GM21723 (cell line): ENCODE measurements around the gene LHFPL2.
"Not testable (repeated sequence)": the region's sequence is repeated elsewhere in the genome, so short reads cannot be mapped to it uniquely, and the experiment has no call there.

Experiments used
- ATAC-seq: cut with Tn5 transposase; IDR thresholded peaks from one replicate; pipeline ENCODE4 v1.9.1; 2021; ENCODE audit warnings: mild to moderate bottlenecking, moderate library complexity; ENCODE audit not compliant: unreplicated experiment

LHFPL2 gene

DNA sequence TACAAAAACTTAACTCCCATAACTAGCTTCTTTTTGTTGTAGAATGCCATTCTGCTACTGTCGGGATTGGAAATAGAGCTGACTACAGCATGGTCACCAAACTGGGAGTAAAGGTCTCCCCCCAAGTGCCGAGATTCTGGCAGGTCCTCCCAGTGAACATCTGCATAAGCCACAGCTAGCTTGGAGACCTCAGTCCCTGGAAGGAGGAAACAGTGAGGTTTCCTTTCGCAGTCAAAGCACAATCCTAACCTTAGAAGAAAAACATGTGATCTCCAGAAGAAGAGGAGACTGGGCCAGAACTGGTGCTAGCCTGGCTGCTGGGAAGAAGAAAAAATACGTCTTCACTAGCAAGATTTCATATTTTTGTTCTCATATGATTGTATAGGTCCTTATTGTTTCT is 160.7 kb downstream of the LHFPL2 start:
- no peak for ATAC-seq

DNA sequence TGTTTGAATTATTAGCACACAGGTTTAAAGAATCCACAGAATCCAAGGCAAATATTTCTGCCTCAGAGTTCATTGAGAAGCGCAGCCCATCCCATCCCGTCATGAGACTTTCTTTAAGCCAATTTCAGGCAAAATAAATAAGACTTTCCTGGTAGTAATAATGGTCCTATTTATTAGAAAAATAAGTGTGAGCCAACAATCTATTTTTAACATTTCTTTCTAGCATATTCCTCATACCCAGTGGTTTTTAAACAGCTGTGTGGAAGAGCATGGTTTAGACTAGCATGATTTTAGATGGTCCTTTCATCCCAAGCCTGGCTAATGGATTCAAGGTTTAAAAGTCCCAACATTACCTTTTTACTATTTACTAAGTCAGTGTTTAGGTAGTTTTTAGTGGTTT is 162.4 kb downstream of the LHFPL2 start:
- no peak for ATAC-seq

DNA sequence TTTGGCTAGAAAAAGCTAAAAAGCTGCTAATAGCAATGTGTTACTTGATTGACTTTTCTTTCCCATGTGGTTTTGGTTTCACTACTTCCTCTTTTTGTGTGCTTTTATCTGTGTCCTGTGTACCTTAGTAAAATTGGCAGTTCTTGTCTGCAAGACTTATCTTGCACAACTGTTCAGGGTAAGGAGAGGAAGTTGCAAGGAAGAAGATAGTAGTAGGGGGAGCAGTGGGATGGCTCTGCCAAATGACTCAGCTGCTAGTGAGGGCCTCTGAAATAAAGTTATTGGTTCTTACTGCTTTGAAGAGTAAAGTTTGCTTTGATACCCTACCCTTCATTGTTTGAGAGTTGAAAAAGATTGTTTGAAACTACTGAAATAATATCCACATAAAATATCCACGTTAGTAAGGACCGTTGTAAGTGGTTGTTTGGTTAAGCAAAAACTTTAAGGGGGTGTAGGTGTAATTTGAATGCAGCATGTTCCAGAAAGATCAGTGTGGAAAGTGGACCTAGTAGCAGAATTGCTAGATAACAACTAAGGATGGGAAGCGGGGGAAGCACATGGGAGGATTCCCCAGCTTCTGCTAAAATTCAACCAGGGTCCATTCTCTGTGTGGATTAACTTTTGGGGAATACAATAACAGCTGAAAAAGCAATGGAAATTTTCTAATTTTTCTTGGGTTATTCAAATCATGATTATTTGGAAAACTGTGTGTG is 164.6 kb downstream of the LHFPL2 start:
- peak; percentile 91 for ATAC-seq

DNA sequence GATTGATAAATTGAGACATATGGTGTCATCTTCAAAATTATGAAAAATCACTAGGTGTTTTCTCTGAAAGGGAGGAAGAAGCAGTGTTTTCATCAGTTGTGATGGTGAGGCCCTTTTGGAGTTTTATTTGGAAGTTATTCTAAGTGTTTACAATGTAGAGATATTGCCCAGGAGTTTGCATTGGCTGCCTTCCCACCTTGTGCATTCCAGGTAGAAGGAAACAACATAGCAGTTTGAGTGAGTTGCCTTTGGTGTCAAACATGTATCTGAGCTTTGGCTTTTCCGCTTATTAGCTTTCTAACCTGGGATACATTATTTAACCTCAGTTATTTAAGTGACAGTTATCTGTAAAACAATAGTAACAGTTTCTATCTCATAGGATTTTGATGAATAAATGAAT is 165.6 kb downstream of the LHFPL2 start:
- no peak for ATAC-seq

DNA sequence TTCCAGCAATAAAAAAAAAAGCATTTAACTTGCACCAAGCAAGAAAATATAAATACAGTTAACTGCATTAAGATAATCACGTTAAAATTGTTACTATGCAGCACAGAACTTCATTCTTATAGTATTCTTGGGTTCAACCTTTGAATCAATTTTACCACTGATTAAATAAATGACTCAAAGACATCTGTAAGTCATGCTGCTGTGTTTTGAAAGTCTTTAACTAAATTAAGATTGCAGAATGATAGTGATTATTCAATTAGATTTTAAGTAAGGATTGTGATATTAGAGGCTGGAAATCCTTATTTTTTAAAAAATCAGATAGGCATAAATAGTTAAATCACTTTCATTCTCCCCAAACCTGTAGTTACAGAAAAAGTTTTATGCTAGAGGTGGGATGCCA is 171.8 kb downstream of the LHFPL2 start:
- no peak for ATAC-seq

DNA sequence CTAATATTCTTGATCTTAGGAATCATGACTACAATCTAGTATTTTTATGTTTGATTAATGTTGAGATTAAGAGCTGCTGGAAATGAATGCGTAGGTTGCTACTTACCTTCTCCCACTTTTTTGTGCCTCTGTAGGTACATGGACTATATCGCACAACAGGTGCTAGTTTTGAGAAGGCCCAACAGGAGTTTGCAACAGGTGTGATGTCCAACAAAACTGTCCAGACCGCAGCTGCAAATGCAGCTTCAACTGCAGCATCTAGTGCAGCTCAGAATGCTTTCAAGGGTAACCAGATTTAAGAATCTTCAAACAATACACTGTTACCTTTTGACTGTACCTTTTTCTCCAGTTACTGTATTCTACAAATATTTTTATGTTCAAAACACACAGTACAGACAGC is 173.2 kb downstream of the LHFPL2 start:
- ATAC-seq: no peak

DNA sequence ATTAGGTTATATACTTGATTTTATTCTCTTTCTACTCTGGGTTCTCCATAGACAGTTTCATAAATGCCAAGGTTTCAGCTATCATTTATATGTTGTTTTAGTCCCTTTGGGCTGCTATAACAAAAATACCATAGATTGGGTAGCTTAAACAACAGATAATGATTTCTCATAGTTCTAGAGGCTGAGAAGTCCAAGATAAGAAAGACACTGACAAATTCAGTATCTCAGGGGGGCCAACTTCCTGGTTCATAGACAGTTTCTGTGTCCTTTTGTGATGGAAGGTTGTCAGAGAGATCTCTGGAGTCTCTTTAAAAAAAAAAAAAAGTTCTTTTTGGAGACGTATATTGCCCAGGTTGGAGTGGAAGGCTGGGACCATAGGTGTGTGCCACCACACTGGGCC is 174.8 kb downstream of the LHFPL2 start:
- no peak for ATAC-seq

DNA sequence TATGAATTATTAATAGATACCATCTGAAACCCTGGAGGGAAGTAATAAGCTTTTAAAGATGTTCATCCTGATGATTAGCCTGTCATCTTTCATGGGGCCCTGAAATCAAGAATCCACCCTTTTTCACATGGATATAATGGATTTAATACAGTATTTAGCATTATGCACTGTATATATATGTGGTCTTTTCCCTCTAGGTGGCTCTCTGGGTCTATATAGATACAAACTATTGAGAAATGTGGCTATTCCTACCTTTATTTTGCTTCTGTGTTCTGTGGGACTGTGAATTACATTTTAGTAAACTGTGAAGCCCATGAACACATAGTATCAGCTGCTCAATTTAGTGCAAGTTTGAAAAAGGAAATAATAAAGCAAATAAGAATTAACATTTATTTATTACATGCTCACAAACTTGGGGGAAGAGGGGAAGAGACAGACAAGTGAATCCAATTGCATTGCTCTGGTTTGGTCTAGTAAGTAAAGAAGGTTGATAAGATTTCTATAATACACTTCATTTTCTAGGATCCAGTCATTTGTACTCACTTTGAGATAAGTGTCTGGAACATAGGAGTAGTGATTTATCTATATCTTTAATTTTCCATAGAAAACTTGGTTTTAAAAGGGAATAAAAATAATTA is 176.0 kb downstream of the LHFPL2 start:
- no peak for ATAC-seq

DNA sequence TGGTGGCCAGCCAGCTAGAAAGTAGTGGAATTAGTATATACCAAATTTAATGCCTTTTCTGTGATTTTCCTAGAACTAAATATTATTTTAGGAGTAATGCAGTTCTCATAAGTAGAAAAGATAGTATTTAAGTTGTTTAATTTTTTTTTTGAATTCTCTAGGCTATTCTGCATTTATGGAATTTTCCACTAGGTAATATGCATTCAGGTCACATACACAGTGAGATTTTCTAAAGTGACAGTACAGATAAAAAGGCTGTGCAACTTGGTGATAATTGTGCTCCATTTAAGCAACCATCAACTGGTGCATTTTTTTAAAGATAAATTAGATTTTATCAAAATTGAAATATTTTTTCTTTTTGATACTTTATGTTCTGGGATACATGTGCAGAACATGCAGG is 176.7 kb downstream of the LHFPL2 start:
- ATAC-seq: no peak

DNA sequence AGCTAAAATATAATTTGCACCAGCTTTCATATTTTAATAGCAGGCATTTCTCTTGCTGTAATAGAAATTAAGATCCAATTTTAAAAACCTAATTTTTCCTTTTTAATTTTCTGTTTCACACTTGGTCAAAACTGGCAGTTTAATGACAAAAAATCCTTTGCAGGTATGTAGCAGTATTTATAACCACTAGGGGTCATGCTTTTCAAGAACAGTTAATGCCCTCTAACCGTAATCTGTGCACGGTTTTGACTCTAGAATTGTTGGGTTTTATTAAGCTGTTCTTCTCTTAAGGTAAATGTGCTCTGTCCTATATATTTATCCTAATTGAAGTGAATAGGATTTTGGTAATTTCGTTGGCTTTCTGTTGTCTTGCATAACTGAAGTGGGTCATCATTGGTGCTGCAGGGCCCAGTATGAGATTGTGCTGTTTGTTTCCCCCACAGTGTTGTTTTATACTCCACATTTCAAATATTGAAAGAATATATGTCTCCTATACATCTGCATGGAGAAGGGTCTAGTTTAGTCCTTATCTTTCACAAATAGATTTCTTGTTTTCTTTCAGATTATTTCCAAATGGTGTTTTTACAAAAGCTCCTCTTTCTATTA is 180.7 kb downstream of the LHFPL2 start:
- peak; percentile 60 for ATAC-seq

DNA sequence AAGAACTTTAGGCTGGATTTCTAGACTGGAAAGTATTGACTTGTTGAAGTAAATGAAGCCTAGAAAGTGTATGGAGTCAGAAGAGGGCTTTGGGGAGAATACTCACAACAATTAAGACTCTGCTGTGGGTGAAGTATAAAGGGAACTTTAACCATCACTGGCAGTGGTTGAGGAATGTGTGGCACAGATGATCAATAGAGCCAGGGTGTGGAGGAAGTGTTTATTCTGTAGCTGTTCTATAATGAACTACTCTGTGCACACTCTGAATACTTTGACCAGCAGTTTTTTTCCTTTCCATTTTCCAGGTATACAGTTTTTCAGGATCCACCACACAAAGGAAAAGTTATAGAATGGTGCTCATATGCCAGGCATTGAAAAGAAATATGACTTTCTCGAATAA is 181.4 kb downstream of the LHFPL2 start:
- ATAC-seq: no peak

DNA sequence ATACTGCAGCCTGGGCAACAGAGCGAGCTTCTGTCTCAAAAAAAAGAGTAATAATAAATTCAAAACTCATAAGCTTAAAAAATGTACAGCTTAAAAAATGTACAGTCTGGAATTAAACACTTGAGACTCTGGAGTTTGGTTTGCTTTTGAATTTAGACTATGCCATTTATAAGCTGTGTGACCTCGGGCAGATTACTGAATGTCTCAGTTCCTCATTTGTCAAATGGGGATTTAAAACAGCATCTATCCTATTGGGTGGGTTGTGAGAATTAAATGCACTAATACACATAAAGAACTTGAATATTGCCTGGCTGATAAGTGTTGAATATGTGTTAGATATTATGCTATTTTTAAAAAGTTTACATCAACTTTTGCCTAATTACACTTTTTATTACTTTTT is 189.7 kb downstream of the LHFPL2 start:
- ATAC-seq: no peak

DNA sequence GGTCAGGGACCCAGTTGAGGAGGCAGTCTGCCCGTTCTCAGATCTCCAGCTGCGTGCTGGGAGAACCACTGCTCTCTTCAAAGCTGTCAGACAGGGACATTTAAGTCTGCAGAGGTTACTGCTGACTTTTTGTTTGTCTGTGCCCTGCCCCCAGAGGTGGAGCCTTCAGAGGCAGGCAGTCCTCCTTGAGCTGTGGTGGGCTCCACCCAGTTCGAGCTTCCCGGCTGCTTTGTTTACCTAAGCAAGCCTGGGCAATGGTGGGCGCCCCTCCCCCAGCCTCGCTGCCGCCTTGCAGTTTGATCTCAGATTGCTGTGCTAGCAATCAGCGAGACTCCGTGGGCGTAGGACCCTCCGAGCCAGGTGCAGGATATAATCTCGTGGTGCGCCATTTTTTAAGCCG is 191.1 kb downstream of the LHFPL2 start:
- not testable (repeated sequence) for ATAC-seq

DNA sequence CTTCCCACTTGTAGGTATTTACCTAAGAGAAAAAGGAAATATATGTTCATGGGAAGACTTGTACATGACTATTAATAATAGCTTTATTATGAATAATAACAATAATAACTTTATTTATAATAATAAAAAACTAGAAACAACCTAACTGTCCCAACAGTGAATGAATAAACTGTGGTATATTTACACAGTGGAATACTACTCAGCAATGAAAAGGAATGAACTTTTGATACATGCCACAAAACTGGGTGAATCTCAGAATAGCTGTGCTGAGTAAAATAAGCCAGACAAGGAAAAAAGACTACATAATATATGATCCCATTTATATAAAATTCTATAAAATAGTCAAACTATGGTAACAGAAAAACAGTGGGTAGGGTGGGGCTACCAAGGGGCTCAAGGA is 199.5 kb downstream of the LHFPL2 start:
- no peak for ATAC-seq

DNA sequence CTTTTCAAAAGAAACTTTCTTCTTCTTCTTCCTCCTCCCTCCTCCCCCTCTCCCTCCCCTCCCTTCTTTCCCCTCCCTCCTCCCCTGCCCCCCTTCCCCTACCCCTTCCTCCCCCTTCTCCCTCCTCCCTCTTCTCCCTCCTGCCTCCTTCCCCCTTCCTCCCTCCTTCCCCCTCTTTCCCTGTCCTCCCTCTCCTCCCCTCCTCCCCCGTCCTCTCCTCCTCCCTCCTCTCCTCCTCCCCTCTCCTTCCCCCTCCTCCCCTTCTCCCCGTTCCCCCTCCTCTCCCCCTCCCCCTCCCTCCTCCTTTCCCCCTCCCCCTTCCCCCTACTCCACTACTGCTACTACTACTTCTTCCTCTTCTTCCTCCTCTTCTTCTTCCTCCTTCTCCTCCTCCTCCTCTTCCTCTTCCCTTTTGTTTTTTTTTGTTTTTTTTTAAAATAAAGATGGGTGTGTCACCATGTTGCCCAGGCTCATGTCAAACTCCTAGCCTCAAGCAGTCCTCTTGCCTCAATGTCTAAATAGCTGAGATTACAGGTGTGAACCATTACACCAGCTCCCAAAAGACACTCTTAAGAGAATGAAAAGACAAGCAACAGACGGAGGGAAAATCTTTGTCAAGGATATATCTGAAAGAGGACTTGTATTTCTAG is 200.7 kb downstream of the LHFPL2 start:
- no peak for ATAC-seq
